Left renal cortex interstitium (tissue), 4 donors: ENCODE measurements around the gene CCL28. TPM values are rescaled to one million over a fixed set of nuclear protein-coding genes. Genes with fewer than 3 reads are reported as not detected.
"Not testable (repeated sequence)": the region's sequence is repeated elsewhere in the genome, so short reads cannot be mapped to it uniquely, and the experiment has no call there.

Source experiments
- DNase-seq, 4 donors: peaks; one replicate each; pipeline ENCODE4 v3.0.0-alpha.2; 2013; ENCODE audit warnings: low read depth in 4 of 4, low spot score in 2 of 4, missing footprints in 1 of 4
- polyA plus RNA-seq, 4 donors: library from polyadenylated mRNA; unstranded; fragments of 120-200 nt; gene quantifications; one replicate each; pipeline ENCODE4 v1.2.1, GENCODE V29; 2013; ENCODE audit not compliant: insufficient read length in 4 of 4

Gene CCL28
- polyA plus RNA-seq = 1 to 10 TPM; 2.2 to 4.8 (median 3.3) TPM

GRCh38 chr5:43412156-43412555, at the start of gene CCL28:
CCL28 (minus strand) TSS chr5:43412391; CDS start chr5:43412316, 75 bp downstream.
- no peak for DNase-seq

- no peak for DNase-seq
Observed at GRCh38 chr5:43461066-43461465, 48.9 kb upstream of the CCL28 start.

- DNase-seq = no peak
Observed at GRCh38 chr5:43456556-43456955, 44.4 kb upstream of the CCL28 start.

- DNase-seq = not testable (repeated sequence)
Observed at GRCh38 chr5:43441575-43441974, 29.4 kb upstream of the CCL28 start.

- no peak for DNase-seq
Observed at GRCh38 chr5:43437062-43437660, 25.0 kb upstream of the CCL28 start.

- DNase-seq = no peak
Observed at GRCh38 chr5:43433382-43433781, 21.2 kb upstream of the CCL28 start.

- no peak for DNase-seq
Observed at GRCh38 chr5:43432486-43433375, 20.5 kb upstream of the CCL28 start.

GRCh38 chr5:43429706-43430105, 17.5 kb upstream of the CCL28 start:
- no peak for DNase-seq

- DNase-seq = no peak
Observed at GRCh38 chr5:43429016-43429415, 16.8 kb upstream of the CCL28 start.

- no peak for DNase-seq
Observed at GRCh38 chr5:43427306-43427705, 15.1 kb upstream of the CCL28 start.

- DNase-seq = no peak
Observed at GRCh38 chr5:43425983-43426382, 13.8 kb upstream of the CCL28 start.

GRCh38 chr5:43423086-43423485, 10.9 kb upstream of the CCL28 start:
- not testable (repeated sequence) for DNase-seq

- peak; percentile 23 to 59 (median 36) for DNase-seq
Observed at GRCh38 chr5:43422143-43422542, 10.0 kb upstream of the CCL28 start.

- no peak for DNase-seq
Observed at GRCh38 chr5:43421450-43422133, 9.4 kb upstream of the CCL28 start.

GRCh38 chr5:43420241-43420640, 8.1 kb upstream of the CCL28 start:
- no peak for DNase-seq

- no peak for DNase-seq
Observed at GRCh38 chr5:43418561-43418960, 6.4 kb upstream of the CCL28 start.

- DNase-seq = no peak
Observed at GRCh38 chr5:43416803-43417394, 4.7 kb upstream of the CCL28 start.

- no peak for DNase-seq
Observed at GRCh38 chr5:43415935-43416802, 4.0 kb upstream of the CCL28 start.

GRCh38 chr5:43413966-43414365, 1.8 kb upstream of the CCL28 start:
- DNase-seq = no peak

- no peak for DNase-seq
Observed at GRCh38 chr5:43412644-43413043, 453 bp upstream of the CCL28 start.
